ENCODE data around the gene CDC42BPG. TPM values are rescaled to one million over a fixed set of nuclear protein-coding genes. Genes with fewer than 3 reads are reported as not detected.

The CDC42BPG gene
- total RNA-seq, 1 donor = 7.5 TPM

- no peak for DNase-seq (ENCODE audit: low read depth in 2 of 3, low spot score in 2 of 3)
These were observed 21.1 kb upstream of the CDC42BPG start for GRCh38 chr11:64865286-64866172.

GRCh38 chr11:64864473-64865285 is 20.2 kb upstream of the CDC42BPG start:
- peak in 1 of 3 donors; percentile 56 for DNase-seq (ENCODE audit: low read depth in 2 of 3, low spot score in 2 of 3)

- no peak for DNase-seq (ENCODE audit: low read depth in 2 of 3, low spot score in 2 of 3)
These were observed 19.7 kb upstream of the CDC42BPG start for GRCh38 chr11:64864135-64864472.

- DNase-seq (ENCODE audit: low read depth in 2 of 3, low spot score in 2 of 3) = no peak
These were observed 19.1 kb upstream of the CDC42BPG start for GRCh38 chr11:64863391-64864060.

GRCh38 chr11:64862987-64863390 is 18.5 kb upstream of the CDC42BPG start:
- DNase-seq (ENCODE audit: low read depth in 2 of 3, low spot score in 2 of 3) = no peak

- no peak for DNase-seq (ENCODE audit: low read depth in 2 of 3, low spot score in 2 of 3)
These were observed 16.9 kb upstream of the CDC42BPG start for GRCh38 chr11:64861227-64861975.

- peak in 1 of 3 donors; percentile 73 for DNase-seq (ENCODE audit: low read depth in 2 of 3, low spot score in 2 of 3)
These were observed 15.3 kb upstream of the CDC42BPG start for GRCh38 chr11:64859542-64860414.

GRCh38 chr11:64858467-64859263 is 14.2 kb upstream of the CDC42BPG start:
- DNase-seq (ENCODE audit: low read depth in 2 of 3, low spot score in 2 of 3) = no peak

- DNase-seq (ENCODE audit: low read depth in 2 of 3, low spot score in 2 of 3) = no peak
These were observed 13.0 kb upstream of the CDC42BPG start for GRCh38 chr11:64857485-64857884.

- DNase-seq (ENCODE audit: low read depth in 2 of 3, low spot score in 2 of 3) = peak in 1 of 3 donors; percentile 61
These were observed 12.2 kb upstream of the CDC42BPG start for GRCh38 chr11:64856382-64857227.

GRCh38 chr11:64855596-64856304 is 11.3 kb upstream of the CDC42BPG start:
- DNase-seq (ENCODE audit: low read depth in 2 of 3, low spot score in 2 of 3) = no peak

- no peak for DNase-seq (ENCODE audit: low read depth in 2 of 3, low spot score in 2 of 3)
These were observed 10.4 kb upstream of the CDC42BPG start for GRCh38 chr11:64854534-64855502.

- no peak for DNase-seq (ENCODE audit: low read depth in 2 of 3, low spot score in 2 of 3)
These were observed 9.7 kb upstream of the CDC42BPG start for GRCh38 chr11:64854157-64854533.

- no peak for DNase-seq (ENCODE audit: low read depth in 2 of 3, low spot score in 2 of 3)
These were observed 9.3 kb upstream of the CDC42BPG start for GRCh38 chr11:64853709-64854108.

GRCh38 chr11:64852804-64853509 is 8.5 kb upstream of the CDC42BPG start:
- no peak for DNase-seq (ENCODE audit: low read depth in 2 of 3, low spot score in 2 of 3)
